ENCODE results near the gene PDE1C.

The PDE1C gene

GRCh38 chr7:32005577-32005976 is 64.6 kb downstream of the PDE1C start:
- no peak for DNase-seq (ENCODE audit: low read depth)
- TF ChIP-seq CTCF (IDR thresholded peaks at IDR 0.05; ENCODE audit: low read depth, low read length, missing control alignments), result no peak

GRCh38 chr7:32001948-32002347 is 68.3 kb downstream of the PDE1C start:
- no peak overlapping the region for H3K4me3 ChIP-seq (ENCODE audit: low read depth, low read length)
- no peak for TF ChIP-seq CTCF (IDR thresholded peaks at IDR 0.05; ENCODE audit: low read depth, low read length, missing control alignments)
- no peak for DNase-seq (ENCODE audit: low read depth)

More at GRCh38 chr7:32005577-32005976, 64.6 kb downstream of the PDE1C start:
- no peak overlapping the region for H3K4me3 ChIP-seq (ENCODE audit: low read depth, low read length)

- H3K4me3 ChIP-seq (ENCODE audit: low read depth, low read length), result no peak overlapping the region
- DNase-seq (ENCODE audit: low read depth), result no peak
- TF ChIP-seq CTCF (IDR thresholded peaks at IDR 0.05; ENCODE audit: low read depth, low read length, missing control alignments), result no peak
Observed at GRCh38 chr7:31997423-31997822, 72.8 kb downstream of the PDE1C start.

GRCh38 chr7:31995134-31995533 is 75.1 kb downstream of the PDE1C start:
- TF ChIP-seq CTCF (IDR thresholded peaks at IDR 0.05; ENCODE audit: low read depth, low read length, missing control alignments), result no peak
- DNase-seq (ENCODE audit: low read depth), result no peak
- H3K4me3 ChIP-seq (ENCODE audit: low read depth, low read length), result no peak overlapping the region

- no peak for TF ChIP-seq CTCF (IDR thresholded peaks at IDR 0.05; ENCODE audit: low read depth, low read length, missing control alignments)
- H3K4me3 ChIP-seq (ENCODE audit: low read depth, low read length), result no peak overlapping the region
- DNase-seq (ENCODE audit: low read depth), result no peak
Observed at GRCh38 chr7:31991846-31992245, 78.4 kb downstream of the PDE1C start.

- no peak for TF ChIP-seq CTCF (IDR thresholded peaks at IDR 0.05; ENCODE audit: low read depth, low read length, missing control alignments)
- no peak for DNase-seq (ENCODE audit: low read depth)
- no peak overlapping the region for H3K4me3 ChIP-seq (ENCODE audit: low read depth, low read length)
Observed at GRCh38 chr7:31991406-31991805, 78.8 kb downstream of the PDE1C start.

GRCh38 chr7:31986878-31987518 is 83.2 kb downstream of the PDE1C start:
- TF ChIP-seq CTCF (IDR thresholded peaks at IDR 0.05; ENCODE audit: low read depth, low read length, missing control alignments), result no peak
- no peak overlapping the region for H3K4me3 ChIP-seq (ENCODE audit: low read depth, low read length)
- DNase-seq (ENCODE audit: low read depth), result no peak
